NT2/D1 (cell line): ENCODE results near the gene SNRNP70.

ENCODE experiments used
- YY1 ChIP-seq: IDR thresholded peaks from 2 replicates; pipeline ENCODE4 v1.6.1; 2011; ENCODE audit not compliant: insufficient read length, insufficient read depth
- ZNF274 ChIP-seq: IDR thresholded peaks from 2 replicates; pipeline ENCODE4 v1.6.1; 2011; ENCODE audit warnings: mild to moderate bottlenecking, low read depth, low read length

GRCh38 chr19:49113762-49114629 lies 28.7 kb downstream of the SNRNP70 start, which contains the start of gene LIN7B:
- no peak for TF ChIP-seq YY1
- no peak for TF ChIP-seq ZNF274
